GM18505 (cell line): Measurements from ENCODE around the gene C3AR1.
"Not testable (repeated sequence)": the region's sequence is repeated elsewhere in the genome, so short reads cannot be mapped to it uniquely, and the experiment has no call there.

ENCODE experiments used
- ATAC-seq: cut with Tn5 transposase; IDR thresholded peaks from one replicate; pipeline ENCODE4 v1.9.1; 2021; ENCODE audit not compliant: unreplicated experiment
- POLR2A ChIP-seq: IDR thresholded peaks from 4 replicates; pipeline ENCODE4 v1.6.1; 2011; ENCODE audit warnings: borderline replicate concordance; ENCODE audit not compliant: insufficient read depth, insufficient read length; ENCODE audit errors: extremely low read depth

Gene C3AR1

GRCh38 chr12:8077207-8077606 lies 11.0 kb upstream of the C3AR1 start:
- ATAC-seq = no peak
- no peak for TF ChIP-seq POLR2A

DNA sequence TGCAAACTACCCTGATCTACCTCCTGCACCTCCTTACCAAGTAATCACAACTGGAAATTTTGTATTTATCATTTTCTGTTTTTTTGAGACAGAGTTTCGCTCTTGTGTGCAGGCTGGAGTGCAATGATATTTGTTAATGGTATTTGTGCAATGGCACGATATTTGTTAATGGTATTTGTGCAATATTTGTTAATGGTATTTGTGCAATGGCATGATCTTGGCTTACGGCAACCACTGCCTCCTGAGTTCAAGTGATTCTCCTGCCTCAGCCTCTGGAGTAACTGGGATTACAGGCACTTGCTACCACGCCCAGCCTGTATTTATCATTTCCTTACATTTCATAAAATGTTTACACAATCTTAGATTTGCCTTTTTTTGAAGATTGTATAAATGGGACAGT lies 10.2 kb upstream of the C3AR1 start:
- TF ChIP-seq POLR2A = no peak
- ATAC-seq = no peak

DNA sequence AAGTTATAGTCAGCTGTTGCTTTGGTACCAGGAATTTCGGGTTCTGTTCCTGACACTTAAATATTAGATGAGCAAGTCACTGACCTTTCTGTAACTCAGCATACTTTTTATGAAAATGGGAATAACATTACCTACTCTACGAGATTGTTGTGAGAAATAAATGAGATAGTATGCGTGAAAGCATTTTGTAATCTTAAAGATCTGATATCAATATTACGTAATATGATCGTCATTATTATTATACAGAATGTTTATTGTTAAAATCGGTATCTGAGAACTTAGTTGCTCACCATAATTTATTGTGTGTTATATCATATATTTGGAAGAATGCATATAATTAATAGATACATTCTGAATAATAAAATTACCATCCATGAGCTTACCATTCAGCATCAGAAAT lies 9.8 kb upstream of the C3AR1 start:
- TF ChIP-seq POLR2A = no peak
- ATAC-seq = no peak

DNA sequence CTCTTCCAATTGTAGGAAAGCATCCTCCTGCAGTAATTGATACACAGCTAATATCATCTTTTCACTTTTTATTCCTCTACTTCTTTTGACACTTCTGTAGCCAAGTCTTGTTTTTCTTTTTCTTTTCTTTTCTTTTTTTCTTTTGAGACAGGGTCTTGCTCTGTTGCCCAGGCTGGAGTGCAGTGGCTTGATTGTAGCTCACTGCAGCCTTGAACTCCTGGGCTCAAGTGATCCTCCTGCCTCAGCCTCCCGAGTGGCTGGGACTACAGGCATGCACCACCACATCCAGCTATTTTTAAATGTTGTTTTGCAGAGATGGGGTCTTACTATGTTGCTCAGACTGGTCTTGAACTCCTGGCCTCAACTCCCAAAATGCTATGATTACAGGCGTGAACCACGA lies 5.7 kb upstream of the C3AR1 start:
- not testable (repeated sequence) for ATAC-seq

DNA sequence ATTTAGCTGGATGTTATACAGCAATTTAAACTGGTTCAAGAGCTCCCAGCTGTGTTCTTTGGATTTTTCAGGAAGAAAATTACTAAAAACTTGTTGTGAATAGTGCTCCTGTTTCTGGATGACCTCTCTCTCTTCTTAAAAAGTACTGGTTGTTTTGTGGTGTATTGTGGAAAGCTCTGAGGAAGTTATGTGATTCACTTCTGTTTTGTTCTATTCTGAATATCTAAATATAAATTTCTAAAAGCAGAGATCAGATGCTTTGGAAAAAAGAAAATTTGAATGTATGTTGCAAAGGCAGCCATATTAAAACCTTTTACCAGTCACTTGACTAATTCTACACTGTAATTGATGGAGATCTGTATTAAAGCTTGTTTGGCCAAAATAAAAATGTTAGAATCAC lies 3.4 kb upstream of the C3AR1 start:
- no peak for ATAC-seq
- no peak for TF ChIP-seq POLR2A

DNA sequence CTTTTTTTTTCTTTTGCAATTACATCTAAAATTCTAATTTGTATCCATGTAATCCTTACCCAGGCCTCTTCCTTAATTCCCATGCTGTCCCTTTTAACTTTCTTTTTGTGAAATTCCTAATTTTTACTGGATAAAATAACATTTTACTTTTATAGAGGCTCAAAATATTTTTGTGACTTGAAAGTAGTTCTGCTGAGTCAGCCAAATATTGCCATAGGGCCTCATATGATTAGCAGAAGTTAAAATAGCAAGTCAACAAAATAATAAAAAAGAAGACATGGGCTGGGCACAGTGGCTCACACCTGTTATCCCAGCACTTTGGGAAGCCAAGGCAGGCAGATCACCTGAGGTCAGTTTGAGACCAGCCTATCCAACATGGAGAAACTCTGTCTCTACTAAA lies 2.0 kb downstream of the C3AR1 start:
- no peak for TF ChIP-seq POLR2A
- no peak for ATAC-seq

- no peak for TF ChIP-seq POLR2A
- no peak for ATAC-seq
Measured at GRCh38 chr12:8058506-8058905, 7.7 kb downstream of the C3AR1 start.

GRCh38 chr12:8057839-8058238 lies 8.3 kb downstream of the C3AR1 start:
- ATAC-seq = no peak
- TF ChIP-seq POLR2A = no peak

GRCh38 chr12:8057306-8057705 lies 8.9 kb downstream of the C3AR1 start:
- no peak for ATAC-seq
- no peak for TF ChIP-seq POLR2A

DNA sequence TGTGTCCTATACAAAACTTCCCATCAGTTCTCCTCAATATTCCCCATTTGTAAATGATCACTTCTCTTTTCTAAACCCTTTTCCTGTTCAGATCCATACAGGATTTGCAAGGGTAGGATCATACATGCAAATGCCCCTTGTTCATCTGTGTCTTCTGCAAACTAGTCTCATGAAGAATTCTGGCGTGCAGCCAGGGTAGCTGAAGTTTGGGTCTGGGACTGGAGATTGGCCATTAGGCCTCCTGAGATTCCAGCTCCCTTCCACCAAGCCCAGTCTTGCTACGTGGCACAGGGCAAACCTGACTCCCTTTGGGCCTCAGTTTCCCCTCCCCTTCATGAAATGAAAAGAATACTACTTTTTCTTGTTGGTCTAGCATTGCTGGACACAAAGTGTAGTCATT lies 11.3 kb downstream of the C3AR1 start:
- ATAC-seq = no peak
- no peak for TF ChIP-seq POLR2A

DNA sequence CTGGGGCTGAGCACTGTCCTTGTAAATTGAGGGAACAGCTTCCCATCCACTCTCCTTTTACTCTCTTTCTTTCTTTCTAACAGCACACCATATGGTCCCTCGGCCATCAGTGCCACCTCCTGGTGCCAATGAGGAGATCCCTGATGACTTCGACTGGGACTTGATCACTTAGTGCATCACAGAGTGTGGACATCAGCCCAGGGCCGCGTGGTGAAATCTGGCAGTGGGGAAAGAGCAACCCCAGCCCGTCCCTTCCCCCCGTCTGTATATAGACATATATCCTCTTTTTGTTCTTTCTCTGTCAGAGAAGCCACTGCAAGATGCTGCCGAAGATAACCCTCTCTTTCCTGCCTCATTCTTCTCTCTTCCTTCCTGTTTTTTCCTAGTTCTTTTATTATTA lies 13.5 kb downstream of the C3AR1 start:
- no peak for ATAC-seq
- no peak for TF ChIP-seq POLR2A

- no peak for TF ChIP-seq POLR2A
- ATAC-seq = no peak
Measured at GRCh38 chr12:8050600-8051250, 15.4 kb downstream of the C3AR1 start.

DNA sequence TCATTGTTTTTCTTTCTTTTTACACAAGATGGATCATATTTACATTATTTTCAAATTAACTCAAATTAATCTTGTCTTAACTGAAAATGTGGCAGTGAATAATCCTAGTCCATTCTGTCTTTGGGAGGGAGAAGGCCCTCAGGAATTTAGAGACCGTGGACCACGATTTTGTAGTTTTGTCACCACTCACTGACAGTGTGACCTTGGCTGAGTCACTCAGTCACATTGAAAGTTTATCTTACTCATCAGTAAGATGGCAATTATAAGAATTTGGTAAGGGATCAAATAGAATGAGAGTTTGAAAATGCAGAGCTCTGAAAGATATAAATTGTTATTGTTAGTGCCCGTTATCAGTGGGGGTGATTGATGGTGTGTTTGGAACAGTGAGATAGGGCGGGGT lies 17.3 kb downstream of the C3AR1 start:
- no peak for ATAC-seq
- TF ChIP-seq POLR2A = no peak

- TF ChIP-seq POLR2A = no peak
- no peak for ATAC-seq
Measured at GRCh38 chr12:8047842-8048241, 18.3 kb downstream of the C3AR1 start.
